H1 (cell line): Measurements from ENCODE around the gene CDK15.

Experiments used
- ASH2L ChIP-seq: fragments of 200-600, 300-600 bp; sonication (generic); IDR thresholded peaks from one replicate; pipeline ENCODE4 v1.7.1; 2017; ENCODE audit warnings: low read length
- CEBPB ChIP-seq: IDR thresholded peaks from 2 replicates; pipeline ENCODE4 v1.6.1; 2012; ENCODE audit warnings: low read depth, low read length
- POLR2AphosphoS5 ChIP-seq: IDR thresholded peaks from 2 replicates; pipeline ENCODE4 v1.6.1; 2011; ENCODE audit warnings: low read depth, low read length
- SP1 ChIP-seq: IDR thresholded peaks from 2 replicates; pipeline ENCODE4 v1.6.1; 2011; ENCODE audit warnings: low read depth, low read length
- SRF ChIP-seq: IDR thresholded peaks from 2 replicates; pipeline ENCODE4 v1.6.1; 2011; ENCODE audit warnings: mild to moderate bottlenecking, low read depth, low read length, moderate library complexity
- TF ChIP-seq, protein P1 (sequence below), 3 experiments: IDR thresholded peaks; 1 replicate in 2 of 3; 2 replicates in 1 of 3; pipeline versions ENCODE4 v1.5.1 to v1.6.1; 2011; ENCODE audit warnings: low read length in 3 of 3, mild to moderate bottlenecking in 3 of 3, inconsistent platforms in 2 of 3, low read depth in 1 of 3, moderate library complexity in 1 of 3; ENCODE audit not compliant: insufficient read depth in 1 of 3; ENCODE audit errors: control extremely low read depth in 1 of 3
- TF ChIP-seq, protein P2 (sequence below): IDR thresholded peaks from 2 replicates; pipeline ENCODE4 v1.6.1; 2012; ENCODE audit warnings: inconsistent platforms

DNA sequence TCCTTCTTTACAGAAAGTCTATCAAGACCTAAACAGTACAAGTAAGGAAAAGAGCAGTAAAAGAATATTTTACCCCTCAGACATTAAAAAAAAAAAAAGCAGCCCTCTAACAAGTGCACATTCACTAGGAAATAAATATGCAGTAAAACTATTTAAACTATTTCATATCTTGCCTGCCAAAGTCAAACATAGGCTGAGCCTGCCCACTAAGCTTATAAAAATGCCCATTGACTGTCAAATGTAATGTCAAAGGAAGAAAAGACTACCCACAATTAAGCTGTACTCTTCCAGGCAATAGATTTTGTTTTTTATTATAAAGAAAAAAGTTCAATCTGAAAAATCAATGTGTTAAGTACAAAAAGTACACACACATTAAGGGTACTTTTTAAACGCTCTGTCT lies 37.4 kb upstream of the CDK15 start:
- TF ChIP-seq, protein P1, sequence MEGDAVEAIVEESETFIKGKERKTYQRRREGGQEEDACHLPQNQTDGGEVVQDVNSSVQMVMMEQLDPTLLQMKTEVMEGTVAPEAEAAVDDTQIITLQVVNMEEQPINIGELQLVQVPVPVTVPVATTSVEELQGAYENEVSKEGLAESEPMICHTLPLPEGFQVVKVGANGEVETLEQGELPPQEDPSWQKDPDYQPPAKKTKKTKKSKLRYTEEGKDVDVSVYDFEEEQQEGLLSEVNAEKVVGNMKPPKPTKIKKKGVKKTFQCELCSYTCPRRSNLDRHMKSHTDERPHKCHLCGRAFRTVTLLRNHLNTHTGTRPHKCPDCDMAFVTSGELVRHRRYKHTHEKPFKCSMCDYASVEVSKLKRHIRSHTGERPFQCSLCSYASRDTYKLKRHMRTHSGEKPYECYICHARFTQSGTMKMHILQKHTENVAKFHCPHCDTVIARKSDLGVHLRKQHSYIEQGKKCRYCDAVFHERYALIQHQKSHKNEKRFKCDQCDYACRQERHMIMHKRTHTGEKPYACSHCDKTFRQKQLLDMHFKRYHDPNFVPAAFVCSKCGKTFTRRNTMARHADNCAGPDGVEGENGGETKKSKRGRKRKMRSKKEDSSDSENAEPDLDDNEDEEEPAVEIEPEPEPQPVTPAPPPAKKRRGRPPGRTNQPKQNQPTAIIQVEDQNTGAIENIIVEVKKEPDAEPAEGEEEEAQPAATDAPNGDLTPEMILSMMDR (IDR thresholded peaks at IDR 0.05; ENCODE audit: control extremely low read depth in 1 of 3, insufficient read depth in 1 of 3, low read depth in 1 of 3, low read length in 3 of 3), result no peak
- TF ChIP-seq, protein P2, sequence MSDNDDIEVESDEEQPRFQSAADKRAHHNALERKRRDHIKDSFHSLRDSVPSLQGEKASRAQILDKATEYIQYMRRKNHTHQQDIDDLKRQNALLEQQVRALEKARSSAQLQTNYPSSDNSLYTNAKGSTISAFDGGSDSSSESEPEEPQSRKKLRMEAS, result no peak
- TF ChIP-seq ASH2L (no peak), CEBPB (no peak), POLR2AphosphoS5 (no peak), SP1 (no peak), SRF (no peak)
